Ovary (tissue), 9 donors: ENCODE measurements around the gene AP1AR. TPM values are rescaled to one million over a fixed set of nuclear protein-coding genes. Genes with fewer than 3 reads are reported as not detected.

Experiments
- DNase-seq, 5 donors: peaks; one replicate each; pipeline ENCODE4 v3.0.0-alpha.2; 2019 to 2020
- H3K27ac ChIP-seq, 2 donors: fragments of 200-600 bp; one replicate each; pipeline versions ENCODE4 v1.5.1 to v1.8.0; 2019 to 2022
- H3K27me3 ChIP-seq: fragments of 200-600 bp; one replicate; pipeline ENCODE4 v1.8.0; 2022
- H3K36me3 ChIP-seq: fragments of 200-600 bp; sonication (generic); one replicate; pipeline ENCODE4 v1.5.1; 2019
- H3K4me1 ChIP-seq: one replicate; pipeline ENCODE4 v1.8.1; 2013; ENCODE audit warnings: mild to moderate bottlenecking, moderate library complexity; ENCODE audit not compliant: insufficient read depth
- H3K4me3 ChIP-seq: fragments of 200-600 bp; sonication (generic); one replicate; pipeline ENCODE4 v1.5.1; 2017
- H3K9me3 ChIP-seq, 2 donors: fragments of 200-600 bp in 1 of 2; sonication (generic) in 1 of 2; one replicate each; pipeline versions ENCODE4 v1.5.1 to v1.8.1; 2013 to 2019; ENCODE audit warnings: mild to moderate bottlenecking in 1 of 2, moderate library complexity in 1 of 2
- EP300 ChIP-seq: sonication (generic); formaldehyde crosslinking; IDR thresholded peaks from one replicate; pipeline ENCODE4 v1.6.1; 2017; ENCODE audit warnings: antibody characterized with exemption
- POLR2A ChIP-seq: fragments of 450-650 bp; IDR thresholded peaks from one replicate; pipeline ENCODE4 v1.6.1; 2017; ENCODE audit warnings: antibody characterized with exemption, mild to moderate bottlenecking, moderate library complexity
- WGBS, 3 donors: extraction: QIAGEN DNeasy Blood & Tissue Kit in 1 of 3; methylation state at CpG; one replicate each; pipeline versions ENCODE4 v1.1.5 to v1.1.7; 2013 to 2017; 5-methylcytosine and 5-hydroxymethylcytosine counted together
- intact Hi-C, 4 donors: fragments of 100-400 bp; cut with DNase I; formaldehyde crosslinking; loops; one replicate each; pipeline versions ENCODE4 v1.11.0 to v1.15.1; 2022 to 2023
- polyA plus RNA-seq, 2 donors: library from polyadenylated mRNA; stranded (reverse); fragments of 200-250 nt in 1 of 2; fragments of 350-450 nt in 1 of 2; fragmentation: Illumina TruSeq in 1 of 2; extraction: RNeasy Lipid Tissue Mini Kit (QIAGEN cat#74804) in 1 of 2; gene quantifications; one replicate each; pipeline ENCODE4 v1.2.3, GENCODE V29; 2013 to 2014
- total RNA-seq, 7 donors: library from RNA; depleted of rRNA in 2 of 7; stranded (reverse); fragments of >200 nt in 2 of 7; fragmentation: NEBNext Ultra II Directional in 3 of 7; extraction: Animal tissue kit (Norgen Biotek cat#: 25700) in 3 of 7; gene quantifications; one replicate each; pipeline versions ENCODE4 v1.1.0 to v1.2.4, GENCODE V29; 2016 to 2023
- TF ChIP-seq, protein P1 (sequence below), 3 donors: fragments of 450-650 bp in 2 of 3; fragments of 200-600 bp in 1 of 3; IDR thresholded peaks; one replicate each; pipeline versions ENCODE4 v1.5.1 to v1.8.0; 2016 to 2022; ENCODE audit warnings: antibody characterized with exemption in 3 of 3, mild to moderate bottlenecking in 1 of 3
- donor health status: DM: no; HTN: no; CAD: no; lungs with moderate emphysema.
- donor health status: DM: no; HTN: no; CAD: no.
- donor health status: Bipolar disorder and iron deficiency.
- donor health status: DM: yes; HTN: yes; CAD: no.
- donor health status: DM: no; HTN: no; CAD: no.
- donor health status: DM: yes; HTN: yes; CAD: no.

Gene AP1AR
- total and polyA plus RNA-seq, 9 donors: 9.1 to 27.0 (median 18.3) TPM

DNA sequence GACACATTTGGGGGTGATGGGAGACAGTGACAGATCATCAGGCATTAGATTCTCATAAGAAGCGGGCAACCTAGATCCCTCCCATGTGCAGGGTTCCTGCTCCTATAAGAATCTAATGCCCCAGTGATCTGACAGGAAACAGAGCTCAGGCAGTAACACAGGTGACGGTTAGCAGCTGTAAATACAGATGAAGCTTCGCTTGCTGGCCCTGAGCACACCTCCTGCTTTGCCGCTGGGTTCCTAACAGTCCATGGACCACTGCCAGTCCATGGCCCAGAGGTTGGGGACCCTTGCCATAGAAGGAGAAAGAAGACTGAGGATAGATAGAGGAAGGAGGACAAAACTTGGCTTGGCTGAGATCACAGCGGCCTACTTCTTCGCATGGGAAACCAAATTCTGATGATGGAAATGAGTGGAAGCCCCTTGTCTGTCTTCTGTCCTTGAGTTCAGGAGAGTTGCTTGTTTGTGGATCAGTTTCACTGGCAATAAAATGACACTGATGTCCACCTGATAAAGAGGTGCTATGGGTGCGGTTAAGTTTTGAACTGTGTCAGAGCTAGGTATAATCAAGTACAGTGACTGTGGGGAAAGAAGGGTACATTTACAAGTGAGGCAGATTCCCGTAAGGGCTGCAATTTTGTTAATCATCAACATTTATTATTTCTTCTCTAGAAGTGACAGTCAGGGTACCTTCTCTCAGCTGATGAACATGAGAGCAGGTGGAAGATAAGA, 55.8 kb downstream of the AP1AR start:
- no peaks in the 10 kb centered on the region for H3K9me3 ChIP-seq
- no peaks in the 10 kb centered on the region for H3K36me3 ChIP-seq
- TF ChIP-seq, protein P1, sequence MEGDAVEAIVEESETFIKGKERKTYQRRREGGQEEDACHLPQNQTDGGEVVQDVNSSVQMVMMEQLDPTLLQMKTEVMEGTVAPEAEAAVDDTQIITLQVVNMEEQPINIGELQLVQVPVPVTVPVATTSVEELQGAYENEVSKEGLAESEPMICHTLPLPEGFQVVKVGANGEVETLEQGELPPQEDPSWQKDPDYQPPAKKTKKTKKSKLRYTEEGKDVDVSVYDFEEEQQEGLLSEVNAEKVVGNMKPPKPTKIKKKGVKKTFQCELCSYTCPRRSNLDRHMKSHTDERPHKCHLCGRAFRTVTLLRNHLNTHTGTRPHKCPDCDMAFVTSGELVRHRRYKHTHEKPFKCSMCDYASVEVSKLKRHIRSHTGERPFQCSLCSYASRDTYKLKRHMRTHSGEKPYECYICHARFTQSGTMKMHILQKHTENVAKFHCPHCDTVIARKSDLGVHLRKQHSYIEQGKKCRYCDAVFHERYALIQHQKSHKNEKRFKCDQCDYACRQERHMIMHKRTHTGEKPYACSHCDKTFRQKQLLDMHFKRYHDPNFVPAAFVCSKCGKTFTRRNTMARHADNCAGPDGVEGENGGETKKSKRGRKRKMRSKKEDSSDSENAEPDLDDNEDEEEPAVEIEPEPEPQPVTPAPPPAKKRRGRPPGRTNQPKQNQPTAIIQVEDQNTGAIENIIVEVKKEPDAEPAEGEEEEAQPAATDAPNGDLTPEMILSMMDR (IDR thresholded peaks at IDR 0.05): no peak
- TF ChIP-seq EP300 (no peak), POLR2A (no peak)
- intact Hi-C loops: no loop called here
- no peaks in the 10 kb centered on the region for H3K27me3 ChIP-seq
- H3K4me1 ChIP-seq: peaks cover 6% of the 10 kb centered on the region
- WGBS, 3 donors: 96 to 98% (median 97%) methylated on average over 8 of the region's 8 CpGs
- H3K27ac ChIP-seq: no peak overlapping the region
- no peak overlapping the region for H3K4me3 ChIP-seq
- no peak for DNase-seq

DNA sequence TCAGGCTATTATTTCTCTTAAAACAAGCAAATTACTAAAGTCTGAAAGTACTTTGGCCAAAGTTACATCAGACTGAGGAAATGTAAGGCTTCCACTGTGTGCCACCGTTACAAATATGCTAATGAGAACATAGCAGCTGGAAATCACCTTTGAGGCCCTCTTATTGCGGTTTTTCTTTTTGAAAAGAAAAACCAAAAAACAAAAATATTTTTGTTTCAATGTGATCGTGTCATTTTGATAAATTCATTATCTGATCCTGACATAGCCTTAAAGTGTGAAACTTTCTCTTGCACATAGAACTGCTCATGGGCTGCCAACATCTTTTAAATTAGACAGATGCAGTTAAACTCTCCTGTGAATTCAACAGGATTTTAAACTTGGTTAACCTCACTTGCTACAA, 56.9 kb downstream of the AP1AR start:
- intact Hi-C loops: no loop called here
- Histone ChIP-seq H3K27me3 (no peaks in the 10 kb centered on the region), H3K36me3 (no peaks in the 10 kb centered on the region), H3K4me3 (no peak overlapping the region), H3K4me1 (peaks cover 6% of the 10 kb centered on the region), H3K9me3 (no peaks in the 10 kb centered on the region), H3K27ac (no peak overlapping the region)
- TF ChIP-seq, protein P1 (IDR thresholded peaks at IDR 0.05): no peak
- no peak for TF ChIP-seq EP300
- TF ChIP-seq POLR2A: no peak
- 80 to 86% (median 83%) methylated on average over 3 of the region's 3 CpGs for WGBS, 3 donors
- DNase-seq: no peak

DNA sequence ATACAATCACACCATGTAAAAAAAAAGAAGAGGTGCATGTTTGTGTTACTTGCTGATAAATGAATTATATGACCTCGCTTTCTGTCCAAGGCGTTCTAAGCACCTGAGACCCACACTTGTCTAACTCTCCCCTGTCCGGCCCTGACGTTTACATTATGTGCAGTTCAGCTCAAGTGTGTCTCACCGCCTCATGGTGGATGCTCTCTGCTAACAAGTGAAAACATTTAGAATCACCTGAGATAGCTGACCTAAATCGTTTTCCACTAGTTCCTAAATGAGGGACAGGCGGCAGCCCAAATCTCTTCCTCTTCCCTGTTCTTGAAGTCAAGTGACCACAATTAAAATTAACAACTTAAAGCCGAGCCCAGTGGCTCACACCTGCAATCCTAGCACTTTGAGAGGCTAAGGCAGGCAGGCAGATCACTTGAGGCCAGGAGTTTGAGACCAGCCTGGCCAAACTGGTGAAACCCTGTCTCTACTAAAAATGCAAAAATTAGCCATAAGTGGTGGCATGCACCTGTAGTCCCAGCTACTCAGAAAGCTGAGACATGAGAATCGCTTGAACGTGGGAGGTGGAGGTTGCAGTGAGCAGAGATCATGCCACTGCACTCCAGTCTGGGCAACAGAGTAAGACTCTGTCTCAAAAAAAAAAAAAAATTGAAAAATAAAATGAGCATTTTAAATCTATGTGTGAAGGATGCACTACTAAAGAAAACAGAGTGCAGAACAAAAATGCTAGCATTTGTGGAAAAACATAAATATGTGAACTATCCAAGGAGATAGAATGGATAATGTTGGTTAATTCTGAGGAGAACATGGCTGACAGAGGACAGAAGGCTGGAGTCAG, 58.0 kb downstream of the AP1AR start:
- intact Hi-C loops: no loop called here
- 85 to 87% (median 86%) methylated on average over 10 of the region's 10 CpGs for WGBS, 3 donors
- peaks cover 3% of the 10 kb centered on the region for H3K4me1 ChIP-seq
- DNase-seq: no peak
- H3K36me3 ChIP-seq: no peaks in the 10 kb centered on the region
- TF ChIP-seq EP300: no peak
- TF ChIP-seq POLR2A: no peak
- TF ChIP-seq, protein P1 (IDR thresholded peaks at IDR 0.05): no peak
- no peaks in the 10 kb centered on the region for H3K9me3 ChIP-seq
- no peaks in the 10 kb centered on the region for H3K27me3 ChIP-seq
- H3K27ac ChIP-seq: no peak overlapping the region
- no peak overlapping the region for H3K4me3 ChIP-seq

DNA sequence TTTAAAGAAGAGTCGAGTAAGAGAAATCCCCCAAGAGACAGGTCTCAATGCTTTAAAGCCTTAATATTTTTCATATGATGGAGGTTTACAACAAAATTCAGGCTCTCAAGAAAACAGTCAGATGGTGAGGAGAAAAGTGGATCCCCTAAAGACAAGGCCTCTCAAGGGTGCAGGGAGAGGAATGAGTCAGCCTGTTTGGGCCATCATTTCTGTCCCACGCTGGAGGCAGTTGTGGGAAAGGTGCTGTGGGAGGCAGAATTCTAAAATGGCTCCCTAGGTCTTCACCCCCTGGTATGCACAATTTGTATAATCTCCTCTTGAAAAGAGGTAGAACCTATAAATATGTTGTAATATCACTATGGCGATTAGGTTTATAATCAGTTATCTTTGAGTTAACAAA, 58.8 kb downstream of the AP1AR start:
- DNase-seq: no peak
- no peaks in the 10 kb centered on the region for H3K9me3 ChIP-seq
- H3K4me1 ChIP-seq: peaks cover 3% of the 10 kb centered on the region
- 77 to 78% (median 77%) methylated on average over 3 of the region's 3 CpGs for WGBS, 3 donors
- H3K36me3 ChIP-seq: no peaks in the 10 kb centered on the region
- H3K27ac ChIP-seq: no peak overlapping the region
- TF ChIP-seq, protein P1 (IDR thresholded peaks at IDR 0.05): no peak
- no peak for TF ChIP-seq EP300
- TF ChIP-seq POLR2A: no peak
- H3K27me3 ChIP-seq: no peaks in the 10 kb centered on the region
- intact Hi-C loops: no loop called here
- no peak overlapping the region for H3K4me3 ChIP-seq
